PC-9 (cell line): Measurements from ENCODE around the gene UBTD2. TPM values are rescaled to one million over a fixed set of nuclear protein-coding genes. Genes with fewer than 3 reads are reported as not detected.

ENCODE experiments used
- BruUV-seq: library from RNA; stranded (reverse); fragments of 400-500 nt; replicated peaks from 2 replicates; lab custom pipeline; 2021; lab: Mats Ljungman, UMichigan
- CTCF ChIA-PET: fragments of 300-600 bp; sonication (Branson Sonifier 250); formaldehyde crosslinking; loops from one replicate; lab custom pipeline; 2022; ENCODE audit warnings: antibody characterized with exemption; lab: Charles Lee
- POLR2A ChIA-PET: fragments of 300-600 bp; sonication (Branson Sonifier 250); formaldehyde crosslinking; loops from one replicate; lab custom pipeline; 2022; ENCODE audit warnings: antibody characterized with exemption; ENCODE audit not compliant: unreplicated experiment; lab: Charles Lee
- DNase-seq, 2 experiments: peaks; one replicate each; pipeline versions ENCODE4 v3.0.0 to v3.0.0-alpha.2; 2015 to 2022; ENCODE audit warnings: mixed read lengths in 1 of 2
- H2AFZ ChIP-seq: fragments of 200-600 bp; sonication (generic); 2 replicates; pipeline ENCODE4 v1.8.1; 2017; ENCODE audit warnings: antibody characterized with exemption
- H3F3A ChIP-seq: fragments of 200-600 bp; sonication (generic); 2 replicates; pipeline ENCODE4 v1.8.1; 2017; ENCODE audit warnings: antibody characterized with exemption, mild to moderate bottlenecking, low read depth; ENCODE audit not compliant: insufficient read depth
- H3K27ac ChIP-seq: fragments of 200-600 bp; sonication (generic); 2 replicates; pipeline ENCODE4 v1.6.1; 2016; ENCODE audit warnings: mixed run types
- H3K27me3 ChIP-seq: fragments of 200-600 bp; sonication (generic); 2 replicates; pipeline ENCODE4 v1.6.1; 2016; ENCODE audit warnings: low read depth, mixed run types; ENCODE audit not compliant: insufficient read depth
- H3K36me3 ChIP-seq: fragments of 200-600 bp; sonication (generic); 2 replicates; pipeline ENCODE4 v1.6.1; 2016; ENCODE audit warnings: low read depth, mixed run types
- H3K4me1 ChIP-seq: fragments of 200-600 bp; sonication (generic); replicated peaks from 2 replicates; pipeline ENCODE4 v1.6.1; 2016; ENCODE audit warnings: mixed run types; ENCODE audit not compliant: insufficient read depth
- H3K4me2 ChIP-seq: fragments of 200-600 bp; sonication (generic); 2 replicates; pipeline ENCODE4 v1.6.1; 2017; ENCODE audit warnings: mixed run types
- H3K4me3 ChIP-seq: fragments of 200-600 bp; sonication (generic); 2 replicates; pipeline ENCODE4 v1.6.1; 2016; ENCODE audit warnings: mixed run types
- H3K79me2 ChIP-seq: fragments of 200-600 bp; sonication (generic); 2 replicates; pipeline ENCODE4 v1.6.1; 2017; ENCODE audit warnings: low read depth, mixed run types
- H3K9me2 ChIP-seq: fragments of 200-600 bp; sonication (generic); 2 replicates; pipeline ENCODE4 v1.8.1; 2017; ENCODE audit warnings: mild to moderate bottlenecking; ENCODE audit not compliant: insufficient read depth
- H3K9me3 ChIP-seq: fragments of 200-600 bp; sonication (generic); 2 replicates; pipeline ENCODE4 v1.8.1; 2016; ENCODE audit warnings: low read depth; ENCODE audit not compliant: insufficient read depth
- H4K20me1 ChIP-seq: fragments of 200-600 bp; sonication (generic); 2 replicates; pipeline ENCODE4 v1.8.1; 2017; ENCODE audit not compliant: insufficient read depth
- EZH2 ChIP-seq: fragments of 200-600 bp; sonication (generic); IDR thresholded peaks from 2 replicates; pipeline ENCODE4 v1.8.0; 2017; ENCODE audit warnings: antibody characterized with exemption, low read depth
- intact Hi-C: fragments of 100-400 bp; cut with micrococcal nuclease; formaldehyde crosslinking; loops from one replicate; pipeline ENCODE4 v1.10.0; 2022; ENCODE audit not compliant: unreplicated experiment
- total RNA-seq: library from RNA; stranded (reverse); gene quantifications from 2 replicates; pipeline ENCODE4 v1.2.3, GENCODE V29; 2021
- TF ChIP-seq, protein P1 (sequence below): fragments of 200-600 bp; sonication (generic); conservative IDR thresholded peaks from 2 replicates; pipeline ENCODE4 v1.6.1; 2017; ENCODE audit warnings: mixed run types, antibody characterized with exemption, mild to moderate bottlenecking, moderate library complexity

The UBTD2 gene
- total RNA-seq, 1 experiment from 2014 or later: 21.7 TPM

DNA sequence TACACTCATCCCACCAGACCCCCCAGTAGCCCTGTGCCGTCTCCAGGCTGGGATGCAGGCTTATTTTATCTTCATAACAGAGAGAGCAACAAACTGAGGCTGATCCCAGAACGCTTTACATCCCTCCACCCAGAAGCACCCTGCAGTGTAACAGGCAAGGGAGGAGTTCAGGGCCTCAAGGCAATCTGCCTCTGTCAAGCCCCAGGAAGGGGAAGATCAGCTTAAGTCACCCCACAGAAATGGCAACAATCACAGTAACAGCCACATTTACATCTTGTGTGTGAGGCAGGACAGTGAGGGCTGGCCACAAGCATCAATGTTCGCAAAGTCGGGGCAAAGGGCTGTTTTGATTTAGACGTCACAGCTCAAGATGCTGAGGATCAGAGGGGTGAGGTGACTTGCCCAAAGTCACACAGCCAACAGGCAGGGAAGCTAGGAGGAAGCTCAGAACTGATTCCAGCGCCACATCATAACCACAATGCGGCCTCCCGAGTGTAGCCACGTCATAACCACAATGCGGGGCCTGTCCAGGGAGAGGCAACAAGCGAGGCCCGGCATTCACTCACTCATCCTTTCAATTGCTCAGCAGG is 109.9 kb downstream of the UBTD2 start:
- BruUV-seq: no TSS peak
- ChIA-PET CTCF (interaction anchor here (1.0 kb wide), 1 partner anchor 15 kb away, joined by 5 read pairs; the partner anchor contains the start of gene STK10), POLR2A (interaction anchor here (0.9 to 1.5 kb wide), 3 partner anchors 12 to 15 kb away, joined by 4 to 22 read pairs (median 11); partner anchors contain the start of gene STK10)
- Histone ChIP-seq H3K27ac (no peak overlapping the region), H3K9me3 (no peaks in the 10 kb centered on the region), H3K4me2 (no peak overlapping the region), H4K20me1 (peaks cover 18% of the 10 kb centered on the region), H3K4me1 (no peaks in the 10 kb centered on the region), H2AFZ (no peak overlapping the region), H3K36me3 (no peaks in the 10 kb centered on the region), H3K9me2 (no peaks in the 10 kb centered on the region), H3F3A (no peaks in the 10 kb centered on the region), H3K79me2 (no peaks in the 10 kb centered on the region), H3K27me3 (no peaks in the 10 kb centered on the region), H3K4me3 (no peak overlapping the region)
- peak in 1 of 2 experiments; percentile 52 for DNase-seq
- intact Hi-C loops: loop anchor here (1.0 kb wide), 1 partner anchor 14 kb away; no protein-coding TSS in a partner anchor
- TF ChIP-seq EZH2: no peak
- TF ChIP-seq, protein P1, sequence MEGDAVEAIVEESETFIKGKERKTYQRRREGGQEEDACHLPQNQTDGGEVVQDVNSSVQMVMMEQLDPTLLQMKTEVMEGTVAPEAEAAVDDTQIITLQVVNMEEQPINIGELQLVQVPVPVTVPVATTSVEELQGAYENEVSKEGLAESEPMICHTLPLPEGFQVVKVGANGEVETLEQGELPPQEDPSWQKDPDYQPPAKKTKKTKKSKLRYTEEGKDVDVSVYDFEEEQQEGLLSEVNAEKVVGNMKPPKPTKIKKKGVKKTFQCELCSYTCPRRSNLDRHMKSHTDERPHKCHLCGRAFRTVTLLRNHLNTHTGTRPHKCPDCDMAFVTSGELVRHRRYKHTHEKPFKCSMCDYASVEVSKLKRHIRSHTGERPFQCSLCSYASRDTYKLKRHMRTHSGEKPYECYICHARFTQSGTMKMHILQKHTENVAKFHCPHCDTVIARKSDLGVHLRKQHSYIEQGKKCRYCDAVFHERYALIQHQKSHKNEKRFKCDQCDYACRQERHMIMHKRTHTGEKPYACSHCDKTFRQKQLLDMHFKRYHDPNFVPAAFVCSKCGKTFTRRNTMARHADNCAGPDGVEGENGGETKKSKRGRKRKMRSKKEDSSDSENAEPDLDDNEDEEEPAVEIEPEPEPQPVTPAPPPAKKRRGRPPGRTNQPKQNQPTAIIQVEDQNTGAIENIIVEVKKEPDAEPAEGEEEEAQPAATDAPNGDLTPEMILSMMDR: no peak

DNA sequence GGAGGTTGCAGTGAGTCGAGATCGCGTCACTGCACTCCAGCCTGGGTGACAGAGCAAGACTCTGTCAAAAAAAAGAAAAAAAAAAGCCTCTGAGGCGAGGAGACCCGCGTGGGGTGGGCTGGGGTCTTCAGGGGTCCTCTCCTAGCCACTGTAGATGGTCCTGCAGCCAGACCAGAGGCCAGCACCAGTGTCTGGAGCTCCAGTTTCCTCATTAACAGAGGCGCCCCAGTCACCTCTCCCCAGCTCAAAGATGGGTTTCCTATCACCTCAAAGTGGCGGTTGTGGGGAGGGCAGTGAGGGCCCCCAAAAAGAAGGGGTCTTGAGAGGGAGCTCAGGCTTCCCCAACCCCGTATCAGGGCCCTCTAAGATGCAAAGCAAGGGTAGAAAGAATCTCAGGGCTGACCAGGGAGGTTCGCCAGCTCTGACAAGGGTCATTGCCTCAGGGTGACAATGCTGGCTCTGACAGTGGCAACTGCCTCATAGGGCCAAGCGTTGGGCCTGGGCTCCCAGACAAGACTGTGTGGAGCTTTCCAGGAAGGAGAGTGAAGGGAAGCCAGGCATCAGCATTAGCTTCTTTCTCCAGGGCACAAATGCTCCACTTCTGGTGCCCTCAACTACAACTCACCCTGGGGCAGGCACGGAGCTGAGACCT is 110.5 kb downstream of the UBTD2 start:
- no peak overlapping the region for H3K4me3 ChIP-seq
- H3K9me2 ChIP-seq: no peaks in the 10 kb centered on the region
- no peaks in the 10 kb centered on the region for H3K79me2 ChIP-seq
- BruUV-seq: no TSS peak
- ChIA-PET POLR2A (interaction anchor here (0.9 to 1.1 kb wide), 2 partner anchors 14 to 15 kb away, joined by 4 to 11 read pairs; partner anchors contain the start of gene STK10), CTCF (interaction anchor here (0.6 to 1.0 kb wide), 2 partner anchors 15 to 104 kb away, joined by 5 to 13 read pairs; partner anchors contain the start of gene STK10)
- no peaks in the 10 kb centered on the region for H3K36me3 ChIP-seq
- DNase-seq: peak in 1 of 2 experiments; percentile 21
- no peak for TF ChIP-seq EZH2
- TF ChIP-seq, protein P1: no peak
- H3K27me3 ChIP-seq: no peaks in the 10 kb centered on the region
- intact Hi-C loops: no loop called here
- H4K20me1 ChIP-seq: peaks cover 18% of the 10 kb centered on the region
- no peaks in the 10 kb centered on the region for H3F3A ChIP-seq
- H2AFZ ChIP-seq: no peak overlapping the region
- no peaks in the 10 kb centered on the region for H3K9me3 ChIP-seq
- H3K4me1 ChIP-seq: no peaks in the 10 kb centered on the region
- H3K27ac ChIP-seq: no peak overlapping the region
- no peak overlapping the region for H3K4me2 ChIP-seq

DNA sequence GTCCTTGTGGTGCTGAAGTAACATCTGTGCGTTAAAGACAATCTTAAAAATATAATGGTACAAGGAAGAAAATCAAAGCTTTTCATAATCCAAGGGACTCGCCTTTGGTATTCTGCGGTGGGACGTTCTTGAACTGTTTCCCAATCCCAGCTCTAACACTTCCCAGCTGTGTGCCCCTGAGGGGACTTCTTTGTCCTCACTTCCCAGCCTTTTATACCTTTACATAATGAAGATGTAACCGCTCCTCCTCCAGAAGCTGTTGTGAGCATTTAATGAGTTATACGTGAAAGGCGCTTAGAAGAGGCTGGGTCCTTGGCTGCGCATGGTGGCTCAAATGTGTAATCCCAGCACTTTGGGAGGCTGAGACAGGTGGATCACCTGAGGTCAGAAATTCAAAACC is 112.4 kb downstream of the UBTD2 start:
- no peak for DNase-seq
- H2AFZ ChIP-seq: no peak overlapping the region
- intact Hi-C loops: no loop called here
- no peaks in the 10 kb centered on the region for H3K27me3 ChIP-seq
- no peaks in the 10 kb centered on the region for H3K79me2 ChIP-seq
- ChIA-PET CTCF (no interaction called here), POLR2A (no interaction called here)
- H3K9me2 ChIP-seq: no peaks in the 10 kb centered on the region
- peaks cover 14% of the 10 kb centered on the region for H4K20me1 ChIP-seq
- H3K9me3 ChIP-seq: no peaks in the 10 kb centered on the region
- H3K27ac ChIP-seq: no peak overlapping the region
- H3K4me2 ChIP-seq: no peak overlapping the region
- TF ChIP-seq EZH2: no peak
- TF ChIP-seq, protein P1: no peak
- no peaks in the 10 kb centered on the region for H3F3A ChIP-seq
- H3K4me1 ChIP-seq: no peaks in the 10 kb centered on the region
- BruUV-seq: no TSS peak
- no peaks in the 10 kb centered on the region for H3K36me3 ChIP-seq
- no peak overlapping the region for H3K4me3 ChIP-seq
